Measurements from ENCODE around the gene CRB2.

The CRB2 gene

DNA sequence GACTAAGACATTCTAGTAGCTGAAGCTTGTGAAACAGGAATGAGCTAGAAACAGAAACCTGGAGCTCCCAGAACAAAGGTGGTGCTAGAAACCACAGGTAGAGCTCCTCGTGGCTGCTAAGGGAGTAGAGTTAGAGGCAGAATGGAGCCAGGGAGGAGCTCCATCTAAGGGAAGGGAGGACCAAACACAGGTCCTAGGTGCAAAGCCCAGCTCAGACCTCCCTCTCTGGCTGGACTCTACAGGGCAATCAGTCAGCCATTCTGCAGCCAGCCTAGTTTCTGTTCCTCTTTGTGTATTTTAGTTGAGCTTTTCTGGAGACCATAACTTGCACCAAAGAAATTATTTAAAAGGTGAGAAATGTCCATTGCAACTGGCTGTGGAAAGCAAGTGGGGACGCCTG is 70.4 kb downstream of the CRB2 start:
- H3K27me3 ChIP-seq (ENCODE audit: control insufficient read depth in 5 of 5, insufficient read depth in 4 of 5, low read length in 5 of 5) = no peaks in the 10 kb centered on the region
- no peak overlapping the region for H3K27ac ChIP-seq (ENCODE audit: low read depth, low read length)
- H3K4me1 ChIP-seq (ENCODE audit: control insufficient read depth in 5 of 5, insufficient read depth in 5 of 5, low read length in 5 of 5) = peaks cover 0 to 9% (median 0%) of the 10 kb centered on the region in 5 donors
- no peaks in the 10 kb centered on the region for H3K9me3 ChIP-seq (ENCODE audit: control insufficient read depth in 5 of 5, low read length in 5 of 5)
- H3K4me3 ChIP-seq (ENCODE audit: low read depth in 1 of 5, low read length in 5 of 5) = no peak overlapping the region
- peaks cover 5 to 58% (median 20%) of the 10 kb centered on the region in 5 donors for H3K36me3 ChIP-seq (ENCODE audit: control insufficient read depth in 5 of 5, insufficient read depth in 5 of 5, low read length in 5 of 5)
- H3K9ac ChIP-seq (ENCODE audit: low read length in 5 of 5) = no peak overlapping the region

All from subcutaneous abdominal adipose tissue (tissue), 5 donors.